Endothelial cell of umbilical vein (primary cell): ENCODE measurements around the gene GLDC. TPM values are rescaled to one million over a fixed set of nuclear protein-coding genes. Genes with fewer than 3 reads are reported as not detected.

Source experiments
- BruUV-seq: library from RNA; stranded (reverse); fragments of 400-500 nt; replicated peaks from 2 replicates; lab custom pipeline; 2021; lab: Mats Ljungman, UMichigan
- CTCF ChIA-PET: fragments of 300-600, 350-600 bp; sonication (Branson Sonifier 250); formaldehyde crosslinking; loops from one replicate; lab custom pipeline; 2021; ENCODE audit warnings: antibody characterized with exemption, inconsistent platforms; lab: Charles Lee
- POLR2A ChIA-PET: fragments of 300-600, 350-600 bp; sonication (Branson Sonifier 250); formaldehyde crosslinking; loops from one replicate; lab custom pipeline; 2021; ENCODE audit warnings: antibody characterized with exemption, inconsistent platforms; lab: Charles Lee
- DNase-seq: peaks from one replicate; pipeline ENCODE4 v3.0.0-alpha.2; 2011; ENCODE audit warnings: low read depth, low spot score
- FAIRE-seq: peaks from 2 replicates; lab custom pipeline; 2011; peaks lifted over from hg19 to GRCh38; lab: Jason Lieb, UNC
- H2AFZ ChIP-seq: 2 replicates; pipeline ENCODE4 v1.6.0; 2012; ENCODE audit warnings: low read depth, low read length, control low read depth, inconsistent platforms
- H3K27ac ChIP-seq: 2 replicates; pipeline ENCODE4 v1.5.1; 2011; ENCODE audit warnings: low read depth, mild to moderate bottlenecking, control low read depth, low read length, moderate library complexity; ENCODE audit not compliant: insufficient read depth
- H3K27me3 ChIP-seq, 2 experiments: 2 replicates each; pipeline versions ENCODE4 v1.6.0 to v1.6.1; 2011; ENCODE audit warnings: low read length in 2 of 2, mixed read lengths in 1 of 2; ENCODE audit not compliant: control insufficient read depth in 2 of 2, insufficient read depth in 2 of 2
- H3K36me3 ChIP-seq, 2 experiments: 2 replicates in 1 of 2; 3 replicates in 1 of 2; pipeline ENCODE4 v1.5.1; 2011; ENCODE audit warnings: low read length in 2 of 2, mild to moderate bottlenecking in 1 of 2, moderate library complexity in 1 of 2; ENCODE audit not compliant: control insufficient read depth in 2 of 2, insufficient read depth in 2 of 2; ENCODE audit errors: extremely low read depth in 1 of 2
- H3K4me1 ChIP-seq: 3 replicates; pipeline ENCODE4 v1.5.1; 2011; ENCODE audit warnings: mild to moderate bottlenecking, low read length; ENCODE audit not compliant: control insufficient read depth, insufficient read depth; ENCODE audit errors: extremely low read depth
- H3K4me2 ChIP-seq: 2 replicates; pipeline ENCODE4 v1.6.1; 2011; ENCODE audit warnings: low read length, control low read depth, mixed read lengths; ENCODE audit not compliant: insufficient read depth
- H3K4me3 ChIP-seq, 3 experiments: fragments of 200-600 bp in 1 of 3; sonication (generic), shearing (Covaris generic) in 1 of 3; replicated peaks in 1 of 3; 2 replicates each; pipeline ENCODE4 v1.5.1; 2011 to 2016; ENCODE audit warnings: control low read depth in 3 of 3, low read length in 3 of 3, mild to moderate bottlenecking in 2 of 3, inconsistent platforms in 1 of 3, low read depth in 1 of 3, moderate library complexity in 1 of 3; ENCODE audit not compliant: insufficient read depth in 1 of 3
- H3K79me2 ChIP-seq: 2 replicates; pipeline ENCODE4 v1.6.0; 2012; ENCODE audit warnings: low read length, inconsistent platforms; ENCODE audit not compliant: control insufficient read depth, insufficient read depth
- H3K9ac ChIP-seq: replicated peaks from 2 replicates; pipeline ENCODE3; 2011; ENCODE audit warnings: low read length, control low read depth; ENCODE audit not compliant: insufficient read depth; ENCODE audit errors: extremely low read depth
- H3K9me1 ChIP-seq: replicated peaks from 3 replicates; pipeline ENCODE4 v1.6.0; 2011; ENCODE audit warnings: mild to moderate bottlenecking, low read length; ENCODE audit not compliant: control insufficient read depth, insufficient read depth; ENCODE audit errors: extremely low read depth
- H3K9me3 ChIP-seq: replicated peaks from 2 replicates; pipeline ENCODE4 v1.5.1; 2012; ENCODE audit warnings: low read length, inconsistent platforms; ENCODE audit not compliant: control insufficient read depth, insufficient read depth
- H4K20me1 ChIP-seq: replicated peaks from 2 replicates; pipeline ENCODE3; 2011; ENCODE audit warnings: mild to moderate bottlenecking, low read length; ENCODE audit not compliant: control insufficient read depth, insufficient read depth; ENCODE audit errors: extremely low read depth
- CTCF ChIP-seq, 2 donors: IDR thresholded peaks; 1 replicate in 1 of 2; 2 replicates in 1 of 2; pipeline ENCODE4 v1.5.1; 2011; ENCODE audit warnings: low read length in 2 of 2, mild to moderate bottlenecking in 2 of 2, moderate library complexity in 2 of 2, control low read depth in 1 of 2, inconsistent platforms in 1 of 2, low read depth in 1 of 2; ENCODE audit not compliant: insufficient read depth in 1 of 2; ENCODE audit errors: extremely low read depth in 1 of 2
- EZH2 ChIP-seq: IDR thresholded peaks from 2 replicates; pipeline ENCODE4 v1.6.1; 2012; ENCODE audit warnings: borderline replicate concordance, low read depth, mild to moderate bottlenecking, moderate library complexity, low read length, inconsistent platforms; ENCODE audit not compliant: severe bottlenecking
- FOS ChIP-seq: IDR thresholded peaks from 2 replicates; pipeline ENCODE4 v1.6.1; 2011; ENCODE audit warnings: mild to moderate bottlenecking, low read length, moderate library complexity, borderline replicate concordance; ENCODE audit not compliant: insufficient read depth
- GATA2 ChIP-seq: IDR thresholded peaks from 2 replicates; pipeline ENCODE4 v1.7.0; 2011; ENCODE audit warnings: low read depth, mild to moderate bottlenecking, moderate library complexity, mixed read lengths, low read length; ENCODE audit not compliant: insufficient read length, insufficient read depth
- JUN ChIP-seq: IDR thresholded peaks from 2 replicates; pipeline ENCODE4 v1.6.1; 2011; ENCODE audit warnings: borderline replicate concordance, low read depth; ENCODE audit not compliant: insufficient read length, insufficient read depth
- MAX ChIP-seq: IDR thresholded peaks from 2 replicates; pipeline ENCODE4 v1.6.1; 2011; ENCODE audit not compliant: insufficient read depth, insufficient read length
- MYC ChIP-seq: IDR thresholded peaks from one replicate; pipeline ENCODE4 v1.6.1; 2011; ENCODE audit warnings: mild to moderate bottlenecking, low read depth, low read length
- POLR2A ChIP-seq: IDR thresholded peaks from 2 replicates; pipeline ENCODE4 v1.6.1; 2012; ENCODE audit warnings: low read depth, mild to moderate bottlenecking, control low read depth, low read length
- POLR2AphosphoS5 ChIP-seq: IDR thresholded peaks from 2 replicates; pipeline ENCODE4 v1.6.1; 2012; ENCODE audit warnings: low read depth, mild to moderate bottlenecking, control low read depth, low read length, moderate library complexity; ENCODE audit not compliant: insufficient read depth
- dilution Hi-C: fragments of 300-500 bp; cut with MboI; formaldehyde crosslinking; loops from one replicate; pipeline ENCODE4 v1.15.0; 2019; ENCODE audit warnings: low sequenced_read_pairs; ENCODE audit not compliant: extremely low pct_ligation_motif_present
- intact Hi-C: fragments of 100-400 bp; cut with micrococcal nuclease; formaldehyde crosslinking; loops from one replicate; pipeline ENCODE4 v1.10.0; 2022
- polyA plus RNA-seq, 4 experiments: library from polyadenylated mRNA; depleted of rRNA in 3 of 4; stranded (reverse) in 3 of 4; unstranded in 1 of 4; fragments of >200 nt; gene quantifications; 2 replicates each; pipeline versions ENCODE4 v1.2.1 to v1.2.3, GENCODE V29; 2011 to 2012; ENCODE audit warnings: missing spikeins in 1 of 4
- total RNA-seq: library from RNA; stranded (reverse); gene quantifications from 2 replicates; pipeline ENCODE4 v1.2.3, GENCODE V29; 2021

GLDC gene
- total and polyA plus RNA-seq, 2 donors (not counting 3 experiments of a cell fraction or from before 2014, with no cell fraction given), result 1.8 to 2.6 TPM

- ChIA-PET CTCF (no interaction called here), POLR2A (no interaction called here)
- H3K9me1 ChIP-seq, result no peaks in the 10 kb centered on the region
- DNase-seq (no peak), FAIRE-seq (no peak)
- TF ChIP-seq JUN (no peak), POLR2AphosphoS5 (no peak), GATA2 (no peak), CTCF (IDR thresholded peaks at IDR 0.05; ENCODE audit: extremely low read depth in 1 of 2, insufficient read depth in 1 of 2, low read depth in 1 of 2, low read length in 2 of 2) (no peak), EZH2 (no peak), MYC (no peak), FOS (no peak), POLR2A (no peak), MAX (no peak)
- no peaks in the 10 kb centered on the region for H3K36me3 ChIP-seq
- no peak overlapping the region for H3K4me2 ChIP-seq
- no peaks in the 10 kb centered on the region for H3K4me1 ChIP-seq
- no peak overlapping the region for H2AFZ ChIP-seq
- no peaks in the 10 kb centered on the region for H3K79me2 ChIP-seq
- dilution Hi-C loops, result no loop called here
- no peak overlapping the region for H3K9ac ChIP-seq
- peaks cover 0 to 3% of the 10 kb centered on the region in 2 experiments for H3K27me3 ChIP-seq
- no peak overlapping the region for H3K4me3 ChIP-seq
- H4K20me1 ChIP-seq, result no peaks in the 10 kb centered on the region
- intact Hi-C loops, result no loop called here
- BruUV-seq, result no TSS peak
- H3K9me3 ChIP-seq, result no peaks in the 10 kb centered on the region
- H3K27ac ChIP-seq, result no peak overlapping the region
These were observed 33.7 kb downstream of the GLDC start for GRCh38 chr9:6611865-6612264.
